ENCODE data around the gene ATL3. TPM values are rescaled to one million over a fixed set of nuclear protein-coding genes. Genes with fewer than 3 reads are reported as not detected.

ATL3 gene
- total and polyA plus RNA-seq, 11 donors, result 4.7 to 30.4 (median 13.3) TPM

GRCh38 chr11:63719001-63719400, 47.8 kb upstream of the ATL3 start:
- 64 to 83% (median 77%) methylated on average over 1 of the region's 1 CpG for WGBS, 4 donors
- Histone ChIP-seq H3K27me3 (no peaks in the 10 kb centered on the region), H3K36me3 (peaks cover 0 to 20% (median 5%) of the 10 kb centered on the region in 9 donors), H3K27ac (no peak overlapping the region), H3K9me3 (no peaks in the 10 kb centered on the region), H3K4me1 (no peaks in the 10 kb centered on the region), H3K4me3 (no peak overlapping the region)
- DNase-seq (no peak), ATAC-seq (no peak)
- no peak for TF ChIP-seq POLR2A (IDR thresholded peaks at IDR 0.05)
- no peak for TF ChIP-seq CTCF (IDR thresholded peaks at IDR 0.05)
- intact Hi-C loops (cut with DNase I), result no loop called here

- DNase-seq (no peak), ATAC-seq (no peak)
- intact Hi-C loops (cut with DNase I), result no loop called here
- peaks cover 0 to 20% (median 5%) of the 10 kb centered on the region in 9 donors for H3K36me3 ChIP-seq
- H3K9me3 ChIP-seq, result no peaks in the 10 kb centered on the region
- no peak overlapping the region for H3K27ac ChIP-seq
- no peak overlapping the region for H3K4me3 ChIP-seq
- no peaks in the 10 kb centered on the region for H3K27me3 ChIP-seq
- TF ChIP-seq CTCF (IDR thresholded peaks at IDR 0.05), result no peak
- TF ChIP-seq POLR2A (IDR thresholded peaks at IDR 0.05), result no peak
- peaks cover 0 to 1% (median 0%) of the 10 kb centered on the region in 12 donors for H3K4me1 ChIP-seq
Measured at GRCh38 chr11:63716046-63716445, 44.9 kb upstream of the ATL3 start.

- Histone ChIP-seq H3K9me3 (no peaks in the 10 kb centered on the region), H3K4me1 (peaks cover 0 to 23% (median 8%) of the 10 kb centered on the region in 12 donors), H3K27ac (no peak overlapping the region), H3K27me3 (no peaks in the 10 kb centered on the region), H3K4me3 (no peak overlapping the region), H3K36me3 (peaks cover 0 to 6% (median under 1%) of the 10 kb centered on the region in 9 donors)
- intact Hi-C loops (cut with DNase I), result no loop called here
- ATAC-seq (no peak), DNase-seq (no peak)
- TF ChIP-seq POLR2A (IDR thresholded peaks at IDR 0.05) (no peak), CTCF (IDR thresholded peaks at IDR 0.05) (no peak)
- WGBS, 4 donors, result 82 to 92% (median 85%) methylated on average over 2 of the region's 2 CpGs
Measured at GRCh38 chr11:63713766-63714165, 42.6 kb upstream of the ATL3 start.

- TF ChIP-seq POLR2A (IDR thresholded peaks at IDR 0.05), result no peak
- no peak for TF ChIP-seq CTCF (IDR thresholded peaks at IDR 0.05)
- no peak overlapping the region for H3K27ac ChIP-seq
- ATAC-seq (no peak), DNase-seq (no peak)
- H3K27me3 ChIP-seq, result no peaks in the 10 kb centered on the region
- WGBS, 4 donors, result 81 to 90% (median 88%) methylated on average over 6 of the region's 6 CpGs
- peaks cover 0 to 24% (median 8%) of the 10 kb centered on the region in 12 donors for H3K4me1 ChIP-seq
- H3K9me3 ChIP-seq, result no peaks in the 10 kb centered on the region
- intact Hi-C loops (cut with DNase I), result no loop called here
- no peak overlapping the region for H3K4me3 ChIP-seq
- H3K36me3 ChIP-seq, result peaks cover 0 to 10% (median 0%) of the 10 kb centered on the region in 9 donors
Measured at GRCh38 chr11:63711838-63712237, 40.7 kb upstream of the ATL3 start.

Data from heart left ventricle (tissue), 16 donors.